ENCODE results near the gene KCNH6.

DNA sequence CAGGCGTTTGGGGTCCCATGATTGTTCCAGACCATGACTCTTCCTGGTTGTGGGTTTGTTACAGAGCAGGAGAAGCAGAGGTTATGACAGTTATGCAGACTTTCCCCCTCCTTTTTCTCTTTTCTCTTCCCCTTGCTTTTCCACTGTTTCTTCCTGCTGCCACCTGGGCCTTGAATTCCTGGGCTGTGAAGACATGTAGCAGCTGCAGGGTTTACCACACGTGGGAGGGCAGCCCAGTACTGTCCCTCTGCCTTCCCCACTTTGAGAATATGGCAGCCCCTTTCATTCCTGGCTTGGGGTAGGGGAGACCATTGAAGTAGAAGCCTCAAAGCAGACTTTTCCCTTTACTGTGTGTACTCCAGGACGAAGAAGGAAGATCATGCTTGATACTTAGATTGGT is 69.6 kb downstream of the KCNH6 start:
- TF ChIP-seq, protein P1, sequence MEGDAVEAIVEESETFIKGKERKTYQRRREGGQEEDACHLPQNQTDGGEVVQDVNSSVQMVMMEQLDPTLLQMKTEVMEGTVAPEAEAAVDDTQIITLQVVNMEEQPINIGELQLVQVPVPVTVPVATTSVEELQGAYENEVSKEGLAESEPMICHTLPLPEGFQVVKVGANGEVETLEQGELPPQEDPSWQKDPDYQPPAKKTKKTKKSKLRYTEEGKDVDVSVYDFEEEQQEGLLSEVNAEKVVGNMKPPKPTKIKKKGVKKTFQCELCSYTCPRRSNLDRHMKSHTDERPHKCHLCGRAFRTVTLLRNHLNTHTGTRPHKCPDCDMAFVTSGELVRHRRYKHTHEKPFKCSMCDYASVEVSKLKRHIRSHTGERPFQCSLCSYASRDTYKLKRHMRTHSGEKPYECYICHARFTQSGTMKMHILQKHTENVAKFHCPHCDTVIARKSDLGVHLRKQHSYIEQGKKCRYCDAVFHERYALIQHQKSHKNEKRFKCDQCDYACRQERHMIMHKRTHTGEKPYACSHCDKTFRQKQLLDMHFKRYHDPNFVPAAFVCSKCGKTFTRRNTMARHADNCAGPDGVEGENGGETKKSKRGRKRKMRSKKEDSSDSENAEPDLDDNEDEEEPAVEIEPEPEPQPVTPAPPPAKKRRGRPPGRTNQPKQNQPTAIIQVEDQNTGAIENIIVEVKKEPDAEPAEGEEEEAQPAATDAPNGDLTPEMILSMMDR (IDR thresholded peaks at IDR 0.05), result no peak
- TF ChIP-seq POLR2A (IDR thresholded peaks at IDR 0.05), result no peak
